HG02763 (cell line): ENCODE measurements around the gene LDB1.

Experiments
- ATAC-seq: cut with Tn5 transposase; IDR thresholded peaks from one replicate; pipeline ENCODE4 v1.9.1; 2021; ENCODE audit warnings: mild to moderate bottlenecking, moderate library complexity; ENCODE audit not compliant: unreplicated experiment

The LDB1 gene

DNA sequence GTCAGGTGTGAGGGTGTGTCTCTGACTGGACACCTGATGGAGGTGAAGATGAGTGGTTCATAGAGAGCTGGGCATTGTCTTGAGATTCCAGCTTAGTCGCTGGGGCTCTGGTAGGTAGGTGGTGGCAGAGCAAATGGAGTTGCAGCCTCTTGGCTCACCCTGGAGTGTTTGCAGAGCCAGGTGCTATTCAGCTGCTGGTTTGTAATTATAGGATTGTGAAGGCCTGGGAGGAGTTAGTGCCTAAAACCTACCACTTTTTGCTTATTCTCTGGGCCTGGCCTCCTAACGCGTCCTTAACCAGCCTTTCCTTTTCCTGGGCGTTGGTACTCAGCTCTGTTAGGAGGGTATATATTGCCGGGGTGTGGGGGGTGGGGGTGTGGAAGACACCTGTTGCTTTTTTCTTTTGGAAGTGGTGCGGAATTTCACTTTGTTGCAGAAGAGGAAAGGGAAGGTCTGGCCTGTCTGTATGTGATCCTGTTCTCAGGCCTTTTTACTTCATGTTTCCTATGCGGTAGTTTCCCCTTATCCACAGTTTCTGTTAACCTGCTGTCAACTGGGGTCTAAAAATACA is 15.9 kb upstream of the LDB1 start:
- ATAC-seq, result no peak

DNA sequence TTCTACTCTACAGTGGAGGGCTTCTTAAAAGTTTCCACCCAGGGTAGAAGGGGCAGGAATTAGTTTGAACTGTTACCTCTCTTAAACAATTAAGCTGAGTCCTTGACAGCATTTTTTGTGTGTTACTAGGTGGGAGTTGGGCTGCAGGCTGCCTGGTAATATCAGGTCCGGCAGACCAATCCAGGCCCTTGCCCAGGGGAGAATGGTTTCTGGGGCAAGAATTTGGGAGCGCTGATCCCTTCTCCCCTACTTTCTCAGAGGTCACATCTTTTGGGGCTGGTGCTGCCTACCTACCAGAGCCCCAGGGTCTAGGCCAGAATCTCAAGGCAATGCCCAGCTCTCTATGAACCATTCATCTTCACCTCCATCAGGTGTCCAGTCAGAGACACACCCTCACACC is 14.2 kb upstream of the LDB1 start:
- no peak for ATAC-seq

DNA sequence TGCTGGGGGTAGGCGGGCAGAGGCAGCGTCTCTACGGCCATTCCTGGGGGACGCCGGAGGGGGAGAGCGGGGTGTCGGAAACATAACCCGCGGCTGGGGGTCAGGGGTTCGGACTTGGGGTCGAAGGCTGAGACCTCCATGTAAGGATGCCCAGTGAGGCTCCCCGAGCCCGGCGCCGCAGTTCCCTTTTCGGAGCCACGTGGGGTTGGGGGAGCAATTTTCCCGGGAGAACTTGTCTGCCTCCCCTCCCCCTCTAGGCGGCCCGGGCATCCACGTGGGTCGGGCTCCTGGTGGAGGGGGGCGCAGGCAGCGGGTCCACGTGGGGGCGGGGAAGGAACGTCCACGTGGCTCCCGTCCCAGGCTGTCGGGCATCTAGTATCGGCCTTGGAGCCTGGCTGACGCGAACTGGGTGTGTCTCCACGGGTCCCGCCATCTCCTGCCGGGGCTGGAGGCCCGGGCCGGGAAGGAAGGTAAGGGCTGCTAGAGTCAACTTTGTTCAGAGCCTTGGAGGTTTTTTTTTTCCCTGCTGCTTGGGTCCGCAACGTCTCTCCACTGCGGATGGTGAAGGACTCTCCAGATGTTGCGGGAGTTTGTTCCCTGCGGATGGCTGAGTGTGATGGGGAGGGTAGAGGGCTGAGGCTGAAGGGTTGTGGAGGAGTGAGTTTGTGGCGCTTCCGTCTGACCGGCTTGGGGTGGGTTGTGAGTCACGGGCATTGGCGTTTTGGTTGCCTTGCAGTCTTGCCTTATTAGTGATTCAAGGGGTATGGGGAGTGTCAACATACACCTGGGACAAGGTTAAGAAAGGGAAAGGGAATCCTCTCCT is 13.4 kb upstream of the LDB1 start:
- no peak for ATAC-seq

DNA sequence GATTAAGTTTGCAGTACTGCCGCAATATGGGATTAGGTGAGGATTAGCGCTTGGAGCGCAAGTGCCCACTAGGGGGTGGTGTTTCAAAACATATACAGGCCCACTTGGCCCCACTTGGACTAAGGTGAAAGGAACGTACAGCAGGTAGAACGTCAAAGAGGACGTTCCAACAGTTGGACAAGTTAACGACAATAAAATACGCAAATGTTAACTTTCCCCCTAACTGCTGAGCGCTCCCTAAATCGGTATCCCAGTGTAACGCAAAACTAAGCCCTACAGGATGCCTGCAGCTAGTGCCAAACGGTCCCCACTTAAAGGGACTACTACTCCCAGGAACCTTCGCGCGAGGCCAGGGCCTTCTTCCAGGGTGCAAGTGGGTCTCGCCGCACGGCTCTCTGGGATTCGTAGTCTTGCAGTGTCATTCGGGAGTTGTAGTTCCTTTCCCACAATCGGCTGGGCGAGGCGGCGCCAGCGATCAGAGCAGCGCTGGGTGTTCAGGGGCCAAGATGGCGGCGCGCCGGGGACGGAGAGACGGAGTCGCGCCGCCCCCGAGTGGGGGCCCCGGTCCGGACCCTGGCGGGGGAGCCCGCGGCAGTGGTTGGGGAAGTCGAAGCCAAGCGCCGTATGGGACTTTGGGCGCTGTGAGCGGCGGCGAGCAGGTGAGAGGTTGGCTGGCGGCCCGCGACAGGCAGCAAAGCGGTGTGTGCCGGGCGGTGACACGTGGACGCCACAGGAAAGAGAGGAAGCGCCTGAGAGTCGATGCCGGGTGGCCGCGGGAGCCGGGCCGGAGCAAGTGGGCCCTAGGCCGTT is 12.6 kb upstream of the LDB1 start, which contains the start of gene PPRC1:
Gene PPRC1 (plus strand): TSS at position 478 of the 810 bp plus-strand sequence. CDS start 29 bp downstream, at position 507.
- ATAC-seq, result peak; percentile 93

DNA sequence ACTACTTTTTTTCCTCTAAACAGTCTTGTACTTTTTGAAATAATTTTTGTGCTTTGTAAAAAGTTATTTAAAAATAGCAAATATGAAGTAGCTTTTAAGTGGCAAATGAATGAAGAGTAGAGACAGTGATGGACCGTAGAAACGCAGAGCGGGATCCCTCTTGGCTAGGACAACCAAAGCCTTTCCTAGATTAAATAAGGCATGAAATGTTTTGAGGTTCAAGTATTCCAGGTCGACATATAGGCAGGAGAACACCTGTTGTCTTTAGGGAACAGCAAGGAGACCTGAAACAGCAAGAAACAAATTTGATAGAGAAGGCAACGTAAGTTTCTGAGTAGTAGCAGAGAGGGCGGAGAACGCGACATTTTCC is 12.0 kb upstream of the LDB1 start:
- ATAC-seq, result no peak

DNA sequence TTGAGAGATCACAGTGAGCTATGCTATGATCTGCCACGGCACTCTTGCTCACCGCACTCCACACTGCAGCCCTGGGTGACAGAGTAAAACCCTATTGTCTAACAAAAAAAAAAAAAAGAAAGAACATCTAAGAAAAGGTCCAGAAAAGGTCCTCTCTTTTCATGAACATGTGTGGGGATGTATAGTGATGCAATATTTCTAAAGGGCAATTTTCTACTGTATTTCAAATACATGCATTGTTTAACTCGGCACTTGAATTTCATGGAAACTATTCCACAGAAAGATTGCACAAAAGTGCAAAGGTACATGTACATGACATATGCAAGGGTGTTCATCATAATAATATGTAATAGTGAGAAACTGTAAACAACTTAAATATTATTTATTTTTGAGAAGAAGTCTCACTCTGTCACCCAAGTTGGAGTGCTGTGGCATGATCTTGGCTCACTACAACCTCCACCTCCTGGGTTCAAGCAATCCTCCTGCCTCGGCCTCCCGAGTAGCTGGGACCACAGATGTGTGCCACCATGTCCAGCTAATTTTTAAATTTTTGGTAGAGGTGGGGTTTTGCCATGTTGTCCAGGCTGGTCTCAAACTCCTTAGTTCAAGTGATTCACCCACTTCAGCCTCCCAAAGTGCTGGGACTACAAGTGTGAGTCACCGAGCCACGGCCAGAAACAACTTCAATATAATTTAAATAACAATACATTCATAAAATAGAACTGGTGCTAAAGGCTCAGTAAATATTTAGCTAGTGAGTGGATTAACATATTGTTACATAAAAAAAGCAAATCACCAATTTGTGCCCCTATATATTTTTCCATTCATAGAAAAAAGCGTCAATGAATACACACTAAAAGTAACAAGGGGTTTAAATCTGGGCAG is 11.4 kb upstream of the LDB1 start:
- no peak for ATAC-seq

DNA sequence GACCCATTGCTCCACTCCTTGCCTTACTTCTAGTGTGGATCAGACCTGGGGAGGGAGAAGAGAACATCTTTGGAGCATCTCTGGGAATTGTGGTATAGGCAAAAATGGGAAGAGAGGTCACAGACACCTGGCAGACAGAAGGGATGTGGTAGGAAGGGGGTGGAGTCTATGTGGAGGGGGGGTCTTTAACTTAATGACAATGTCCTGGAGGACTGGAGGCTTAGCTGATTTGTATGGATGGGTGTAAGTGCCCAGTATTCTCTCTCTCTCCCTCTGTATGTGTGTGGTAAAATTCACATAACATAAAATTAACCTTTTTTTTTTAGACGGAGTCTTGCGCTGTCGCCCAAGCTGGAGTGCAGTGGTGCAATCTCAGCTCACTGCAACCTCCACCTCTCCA is 3.1 kb upstream of the LDB1 start:
- no peak for ATAC-seq

DNA sequence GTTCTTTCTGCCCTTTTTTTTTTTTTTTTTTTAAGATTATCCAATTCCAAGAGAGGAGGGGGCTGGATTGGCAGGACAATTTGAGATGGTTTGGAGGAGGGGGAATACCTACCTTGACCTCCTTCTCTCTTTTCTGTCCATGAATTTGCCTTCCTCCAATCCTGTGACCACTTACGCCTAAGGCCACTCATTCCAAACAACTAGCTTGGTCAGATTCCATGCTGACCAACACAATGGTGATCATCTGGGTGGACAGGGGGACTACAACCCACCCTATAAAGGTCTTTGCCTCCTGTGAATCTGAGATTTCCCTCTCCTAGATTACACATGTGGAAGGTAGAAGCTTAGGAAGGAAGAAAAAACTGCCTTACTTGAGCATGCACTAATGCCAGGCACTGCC is 2.3 kb upstream of the LDB1 start:
- no peak for ATAC-seq

DNA sequence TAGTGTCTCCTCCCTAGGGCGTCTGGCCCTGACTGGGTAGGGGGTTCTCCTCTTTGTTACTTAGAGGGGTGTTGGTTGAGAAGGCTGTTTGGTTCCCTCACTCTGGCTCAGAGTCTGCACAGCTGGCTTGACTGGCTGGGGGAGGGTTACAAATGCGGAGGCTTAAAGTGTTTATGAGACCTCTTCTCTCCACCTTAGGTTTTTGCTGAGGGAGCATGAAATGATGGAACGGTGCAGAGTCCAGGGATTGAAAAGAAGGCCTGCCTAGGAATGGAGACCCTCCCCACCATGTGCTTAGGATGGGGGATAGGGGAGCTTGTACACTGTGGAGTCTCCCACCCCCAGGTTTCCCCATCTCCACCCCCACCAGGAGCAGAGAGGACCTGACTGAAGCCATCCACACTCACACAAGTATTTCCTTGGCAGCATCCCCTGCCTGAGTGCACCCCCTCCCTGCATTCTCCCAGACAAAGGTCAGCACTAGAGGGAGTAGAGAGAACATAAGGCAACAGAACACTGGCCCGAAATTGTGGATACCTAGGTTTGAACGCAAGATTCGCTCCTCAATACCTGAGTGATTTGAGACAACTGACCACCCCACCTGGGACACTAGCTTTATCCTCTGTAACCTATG is 1.7 kb upstream of the LDB1 start:
- ATAC-seq, result no peak

DNA sequence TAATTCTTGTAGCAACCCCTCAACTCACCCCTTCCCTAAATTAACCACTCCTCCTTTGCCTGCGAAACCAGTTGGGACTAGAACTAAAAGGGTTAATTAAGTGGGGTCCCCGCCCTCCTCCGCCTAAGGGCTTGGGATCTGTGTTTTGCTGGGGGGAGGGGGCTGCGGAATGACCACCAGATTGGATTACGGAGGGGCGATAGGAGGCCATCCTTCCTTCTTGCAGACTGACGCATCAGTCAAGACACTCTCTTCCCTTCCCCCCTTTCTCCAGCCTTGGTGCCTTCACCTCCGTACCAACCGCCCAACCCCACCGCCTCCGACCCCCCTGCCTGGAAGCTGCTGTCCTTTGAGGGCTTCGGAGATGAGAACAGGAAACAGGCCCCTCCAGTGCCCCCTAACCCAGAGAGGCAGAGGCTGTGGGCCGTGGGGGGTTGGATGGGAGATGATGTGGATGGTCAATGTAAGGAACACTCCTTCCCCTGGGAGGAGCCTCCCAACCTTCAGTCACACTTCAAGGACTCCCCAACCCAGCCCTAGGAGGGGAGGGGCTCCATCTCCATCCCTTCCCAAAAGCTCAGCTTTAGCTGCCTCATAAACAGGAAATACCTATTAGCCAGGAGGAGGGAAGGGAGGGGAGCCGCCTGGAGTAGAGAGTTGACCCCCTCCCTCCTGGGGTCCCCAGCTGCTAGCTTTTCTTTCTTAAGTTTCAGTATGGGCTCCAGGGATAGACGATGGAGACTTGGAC is 997 bp upstream of the LDB1 start:
- no peak for ATAC-seq

DNA sequence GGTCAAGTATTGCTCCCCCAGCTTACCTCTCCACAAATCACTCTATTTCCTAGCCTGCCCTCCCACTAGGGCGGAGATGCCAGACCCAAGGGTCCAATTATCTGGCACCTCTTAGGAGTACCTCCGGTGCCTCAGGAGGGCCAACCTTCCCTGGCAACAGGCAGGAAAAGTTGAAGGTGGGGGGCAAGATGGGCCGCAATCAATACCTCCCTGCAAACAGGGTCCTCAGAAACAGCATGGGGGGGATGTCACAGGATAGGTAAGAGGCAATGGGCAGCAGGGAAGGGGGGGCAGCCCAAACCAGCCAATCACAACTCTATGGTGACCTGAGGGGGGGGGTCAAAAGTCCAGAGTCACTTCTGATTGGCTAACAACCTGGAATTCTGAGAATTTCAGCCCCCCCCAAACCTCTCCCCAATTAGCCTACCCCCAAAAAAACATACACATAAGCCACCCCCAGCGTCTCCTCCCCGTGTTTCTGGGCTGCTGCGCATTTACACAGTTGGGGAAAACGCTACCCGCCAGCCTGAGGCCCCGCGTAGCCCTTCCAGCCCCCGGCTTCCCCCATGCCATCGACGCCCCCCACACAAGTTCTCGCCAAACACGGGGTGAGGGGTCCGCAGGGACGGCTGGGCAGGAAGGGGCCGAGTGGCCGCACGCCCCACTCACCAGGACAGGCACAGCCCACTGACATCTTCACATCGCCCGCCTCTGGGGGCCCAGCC is 589 bp downstream of the LDB1 start:
- no peak for ATAC-seq

DNA sequence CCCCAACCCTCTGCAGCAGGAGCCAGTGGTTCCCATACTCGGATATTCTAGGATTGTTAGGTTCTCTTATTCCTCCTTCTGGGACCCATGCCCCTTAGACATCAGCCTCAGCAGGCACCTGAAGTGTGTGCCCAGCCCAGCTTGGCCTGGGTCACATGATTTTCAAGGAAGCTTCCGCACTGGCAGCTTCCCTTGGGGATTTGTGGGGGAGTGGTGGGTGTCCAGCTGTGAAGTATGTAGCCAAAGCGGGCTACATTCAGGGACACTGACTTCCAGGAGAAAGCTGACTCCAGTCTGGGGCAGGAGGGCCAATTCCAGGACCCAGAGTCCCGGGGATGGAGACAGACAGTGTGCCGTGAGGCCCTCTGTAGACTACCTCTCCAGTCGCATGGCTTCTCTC is 1.3 kb downstream of the LDB1 start:
- ATAC-seq, result no peak

DNA sequence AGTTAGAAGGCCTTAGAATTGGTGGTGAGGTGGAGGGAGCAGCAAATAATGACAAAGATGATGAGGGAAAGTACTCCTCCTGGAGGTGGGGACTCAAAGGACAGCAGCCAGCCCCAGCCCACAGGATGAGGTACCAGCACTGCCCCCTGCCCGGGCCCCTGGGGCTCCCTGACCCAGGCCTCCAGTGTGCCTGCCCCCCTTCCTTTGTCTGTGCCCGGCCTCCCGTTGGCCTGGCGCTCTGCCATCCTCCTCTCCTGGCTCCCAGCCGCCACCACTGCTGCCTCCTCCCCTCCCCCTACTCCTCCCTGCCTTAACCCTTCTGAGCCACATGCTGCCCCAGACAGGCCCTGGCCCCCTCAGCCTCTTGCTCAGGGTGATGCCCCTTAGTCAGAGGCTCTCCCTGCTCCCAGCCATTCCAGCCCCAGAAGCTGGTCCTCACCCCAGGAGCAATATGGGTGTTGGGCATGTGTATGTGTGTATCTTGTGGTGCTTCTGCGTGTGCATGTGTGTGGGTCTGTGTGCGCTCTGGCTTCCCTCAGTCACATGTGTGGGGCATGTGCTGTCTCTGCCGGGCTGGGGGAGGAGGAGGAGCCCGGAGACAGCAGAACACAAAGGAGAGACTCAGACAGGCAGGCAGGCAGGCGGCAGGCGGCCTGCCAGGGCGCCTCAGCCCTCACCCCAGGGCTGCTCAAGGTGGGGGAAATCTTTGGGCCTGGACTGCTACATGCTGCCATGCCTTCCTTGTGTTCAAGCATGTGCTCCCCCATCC is 2.6 kb downstream of the LDB1 start:
- no peak for ATAC-seq

DNA sequence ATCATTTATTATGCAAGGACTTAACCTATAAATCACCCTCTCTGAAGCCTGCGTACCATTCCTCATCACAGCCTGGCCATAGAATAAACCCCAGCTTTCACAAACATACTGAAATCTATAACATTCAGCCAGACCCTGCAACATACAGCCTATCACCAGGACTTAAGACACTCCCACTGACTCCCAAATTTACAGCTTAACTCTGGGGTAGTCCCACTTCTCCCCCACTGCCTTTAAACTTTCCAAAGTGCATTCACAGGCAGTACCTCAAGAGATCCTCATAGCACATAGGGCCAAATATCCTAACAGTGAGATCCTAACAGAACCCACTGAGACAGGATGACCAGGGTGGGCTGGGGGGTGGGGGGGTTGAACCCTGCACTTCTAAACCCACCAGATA is 3.5 kb downstream of the LDB1 start:
- no peak for ATAC-seq

DNA sequence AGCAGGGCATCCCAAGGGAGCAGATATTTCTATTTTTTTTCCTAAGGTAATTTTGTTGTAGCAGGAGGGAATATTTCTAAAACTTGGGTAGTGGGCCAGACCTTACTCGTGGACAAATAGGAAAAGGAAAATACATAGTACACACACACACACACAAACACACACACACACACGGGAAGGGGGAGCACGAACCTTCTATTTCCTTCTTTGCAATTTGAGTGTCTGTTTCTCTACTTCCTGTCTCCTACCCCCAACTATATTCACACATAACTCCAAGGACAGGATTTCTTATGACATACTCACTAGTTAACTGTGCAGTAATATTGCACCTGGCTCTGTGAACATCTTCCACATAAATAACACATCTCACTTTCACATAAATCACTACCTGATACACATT is 4.4 kb downstream of the LDB1 start:
- no peak for ATAC-seq

DNA sequence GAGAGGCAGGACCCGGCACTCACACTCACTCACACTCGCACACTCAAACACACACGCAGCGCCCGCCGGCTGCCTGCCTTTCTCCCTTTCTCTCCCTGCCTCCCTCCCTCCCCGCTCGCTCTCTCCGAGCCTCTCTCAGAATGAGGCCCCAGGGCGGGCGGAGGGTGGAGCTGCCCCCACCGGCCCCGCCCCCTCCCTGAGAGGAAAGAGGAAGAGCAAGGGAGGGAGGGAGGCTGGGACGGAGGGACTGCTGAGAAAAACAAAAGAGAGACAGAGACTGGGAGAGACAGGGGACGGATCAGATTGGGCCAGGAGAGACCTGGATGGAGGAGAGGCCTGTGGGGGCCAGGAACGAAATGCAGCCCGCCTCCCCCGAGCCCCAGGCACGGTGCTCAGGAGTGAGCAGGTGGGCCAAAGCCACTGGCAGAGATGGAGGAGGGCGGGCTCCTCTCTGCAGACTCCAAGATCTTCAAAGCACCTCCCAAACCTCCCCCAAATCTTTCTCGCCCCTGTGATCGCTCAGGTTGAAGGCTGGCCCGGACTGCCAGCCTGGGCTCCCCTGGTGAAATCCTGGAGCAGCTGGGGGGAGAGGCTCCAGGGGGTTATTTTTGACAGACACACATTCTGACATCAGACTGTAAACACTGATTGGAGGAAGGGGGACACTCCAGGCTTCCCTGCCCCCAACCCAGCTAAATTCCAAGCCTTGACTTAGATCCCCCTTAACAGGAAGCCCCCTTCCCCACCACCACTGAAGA is 5.1 kb downstream of the LDB1 start:
- peak; percentile 59 for ATAC-seq

DNA sequence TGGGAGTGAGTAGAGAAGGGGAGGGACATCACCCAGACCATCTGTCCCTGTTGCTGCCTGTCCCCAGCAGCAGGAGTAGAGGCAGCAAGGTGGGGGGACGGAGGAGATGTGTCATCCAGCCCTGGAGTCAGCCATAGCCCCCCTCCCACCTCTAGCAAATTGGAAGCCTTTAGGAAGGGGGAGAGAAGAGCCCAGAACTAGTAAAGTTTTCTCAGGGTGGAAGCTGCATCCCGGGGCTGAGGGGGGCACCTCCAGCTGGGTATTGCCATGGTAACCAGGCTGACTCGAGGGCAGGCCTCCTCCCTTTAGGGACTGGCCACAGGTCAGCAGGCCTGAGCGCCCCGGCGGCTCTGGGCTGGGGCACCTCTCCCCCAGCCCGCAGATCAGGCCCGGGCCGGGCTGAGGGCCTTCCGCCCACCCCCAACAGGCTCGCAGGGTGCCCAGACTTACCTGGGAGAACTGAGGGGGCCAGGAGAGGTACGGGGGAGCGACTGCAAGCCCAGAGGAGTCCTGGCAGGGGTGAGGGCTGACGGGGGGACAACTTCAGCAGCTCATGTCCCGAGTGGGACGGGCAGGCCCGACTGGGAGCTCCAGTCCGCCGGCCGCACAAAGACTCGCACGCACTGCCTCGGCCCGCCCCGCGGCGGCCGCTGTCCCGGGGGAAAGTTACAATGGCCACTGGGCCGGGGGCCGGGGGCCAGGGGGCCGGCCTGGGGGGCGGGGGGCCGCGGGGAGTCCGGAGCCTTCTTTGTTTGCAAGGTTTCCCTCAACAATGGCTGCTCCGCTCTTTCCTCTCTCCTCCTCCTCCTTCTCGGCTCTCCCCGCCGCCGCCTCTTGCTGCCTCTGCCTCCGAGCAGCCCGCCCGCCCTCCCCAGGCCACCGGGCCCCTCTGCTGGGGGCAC is 6.0 kb downstream of the LDB1 start:
- no peak for ATAC-seq
